Activated CD8-positive, alpha-beta memory T cell treated with anti-CD3 and anti-CD28 coated beads for 1 hour (primary cell): ENCODE data around the gene KCTD21.

Source experiments
- DNase-seq, 2 donors: peaks; one replicate each; pipeline ENCODE4 v3.0.0-alpha.2; 2020; ENCODE audit warnings: low read depth in 1 of 2; ENCODE audit errors: extremely low read depth in 1 of 2

KCTD21 gene

GRCh38 chr11:78202733-78203167, 14.3 kb upstream of the KCTD21 start:
- DNase-seq = peak in 1 of 2 donors; percentile 48

DNA sequence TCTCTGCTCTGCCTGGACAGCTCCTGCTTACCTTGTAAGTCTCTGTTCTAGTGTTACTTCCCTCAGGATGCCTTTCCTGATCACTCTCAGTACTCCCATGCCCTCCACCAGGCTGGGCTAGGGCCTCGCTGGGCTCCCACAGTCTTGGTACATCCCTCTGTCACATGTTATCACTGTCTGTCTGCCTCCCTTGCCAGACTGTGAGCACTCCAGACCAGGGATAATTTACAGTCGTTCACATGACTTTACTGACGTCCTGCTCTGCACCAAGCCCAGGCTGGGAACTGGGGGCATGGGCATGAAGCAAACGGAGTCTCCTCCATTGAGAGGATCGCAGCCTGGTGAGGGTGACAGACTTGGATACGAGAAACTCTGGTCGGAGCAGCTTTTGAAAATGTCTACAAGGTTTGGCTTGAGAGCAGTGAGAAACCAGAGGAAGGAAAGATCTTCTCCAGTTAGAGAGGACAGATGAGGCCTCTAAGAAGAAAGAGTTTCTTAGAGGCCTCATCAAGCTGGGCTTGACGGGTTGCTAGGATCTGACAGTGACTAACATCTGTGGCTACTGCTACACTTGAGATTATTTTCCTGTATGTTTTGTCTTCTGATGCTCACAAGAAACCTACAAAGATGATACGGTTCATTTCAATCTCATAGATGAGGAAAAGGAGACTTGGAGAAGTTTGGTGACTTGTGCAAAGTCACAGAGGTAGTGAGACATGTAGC, 12.8 kb upstream of the KCTD21 start:
- no peak for DNase-seq

GRCh38 chr11:78200553-78200952, 12.1 kb upstream of the KCTD21 start:
- no peak for DNase-seq

GRCh38 chr11:78200061-78200460, 11.6 kb upstream of the KCTD21 start:
- no peak for DNase-seq

DNA sequence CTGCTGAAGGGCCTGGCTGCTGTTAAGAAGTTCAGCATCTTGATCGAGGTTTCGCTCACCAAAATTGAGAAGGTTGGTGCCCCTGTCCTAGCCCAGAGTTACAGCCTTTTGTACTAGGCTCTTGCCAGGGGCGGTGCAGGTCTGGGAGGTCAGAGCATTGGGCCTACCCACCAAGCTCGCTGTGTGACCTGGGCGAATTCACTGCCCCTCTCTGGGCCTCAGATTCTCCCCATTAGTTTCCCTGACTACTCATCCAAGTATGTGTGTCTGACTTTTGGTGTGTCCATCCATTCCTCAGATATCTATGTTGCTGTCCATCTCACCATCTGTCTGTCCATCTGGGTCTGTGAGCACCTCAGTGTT, 11.2 kb upstream of the KCTD21 start:
- no peak for DNase-seq

DNA sequence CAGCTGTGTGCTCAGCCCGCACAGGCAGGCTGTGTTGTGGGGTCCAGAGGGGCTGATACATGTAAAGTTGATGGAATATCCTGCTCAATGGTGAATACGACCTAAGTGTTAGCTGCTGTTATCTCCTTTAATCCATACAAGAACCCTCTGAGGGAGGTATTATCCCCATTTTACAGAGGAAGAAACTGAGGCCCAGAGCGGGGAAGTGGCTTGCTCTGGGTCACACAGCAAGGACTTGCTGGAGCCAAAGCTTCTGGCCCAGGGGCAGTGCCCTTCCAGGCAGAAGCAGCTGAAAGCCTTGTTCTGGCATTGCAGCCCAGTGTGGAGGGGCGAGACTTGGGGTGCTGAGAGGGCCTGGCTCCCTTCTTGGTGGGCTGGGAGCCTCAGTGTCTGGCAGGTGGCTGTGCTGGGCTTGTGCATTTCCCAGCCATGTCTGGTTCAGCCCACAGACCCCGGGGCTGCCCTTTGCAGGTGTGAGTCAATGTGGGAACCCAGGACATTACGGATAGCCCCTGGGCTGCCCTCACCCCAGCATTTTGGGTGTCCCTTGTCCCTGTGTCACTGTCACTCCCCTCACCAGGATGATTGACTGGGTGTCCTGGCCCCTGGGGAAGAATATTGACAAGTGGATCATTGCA, 10.7 kb upstream of the KCTD21 start:
- DNase-seq = no peak

DNA sequence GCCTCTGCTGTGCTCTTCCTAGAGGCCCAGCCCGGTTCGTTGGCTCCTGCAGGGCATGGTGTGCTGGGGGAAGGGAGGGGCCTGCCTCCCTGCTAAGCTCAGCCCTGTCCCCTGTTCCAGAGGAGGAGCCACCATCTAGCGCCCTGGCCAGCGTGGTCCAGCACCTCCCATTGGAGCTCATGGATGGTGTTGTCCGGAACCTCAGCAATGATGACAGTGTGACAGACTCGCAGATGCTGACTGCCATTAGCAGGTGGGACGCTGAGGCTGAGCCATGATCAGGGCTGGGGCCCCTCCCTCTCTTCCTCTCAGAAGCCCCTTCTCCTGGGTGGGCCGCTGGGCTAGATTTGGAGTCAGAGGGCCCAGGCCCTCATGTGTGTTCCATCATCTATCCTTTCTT, 9.4 kb upstream of the KCTD21 start:
- no peak for DNase-seq

- no peak for DNase-seq
These were observed 8.2 kb upstream of the KCTD21 start for GRCh38 chr11:78196661-78197091.

DNA sequence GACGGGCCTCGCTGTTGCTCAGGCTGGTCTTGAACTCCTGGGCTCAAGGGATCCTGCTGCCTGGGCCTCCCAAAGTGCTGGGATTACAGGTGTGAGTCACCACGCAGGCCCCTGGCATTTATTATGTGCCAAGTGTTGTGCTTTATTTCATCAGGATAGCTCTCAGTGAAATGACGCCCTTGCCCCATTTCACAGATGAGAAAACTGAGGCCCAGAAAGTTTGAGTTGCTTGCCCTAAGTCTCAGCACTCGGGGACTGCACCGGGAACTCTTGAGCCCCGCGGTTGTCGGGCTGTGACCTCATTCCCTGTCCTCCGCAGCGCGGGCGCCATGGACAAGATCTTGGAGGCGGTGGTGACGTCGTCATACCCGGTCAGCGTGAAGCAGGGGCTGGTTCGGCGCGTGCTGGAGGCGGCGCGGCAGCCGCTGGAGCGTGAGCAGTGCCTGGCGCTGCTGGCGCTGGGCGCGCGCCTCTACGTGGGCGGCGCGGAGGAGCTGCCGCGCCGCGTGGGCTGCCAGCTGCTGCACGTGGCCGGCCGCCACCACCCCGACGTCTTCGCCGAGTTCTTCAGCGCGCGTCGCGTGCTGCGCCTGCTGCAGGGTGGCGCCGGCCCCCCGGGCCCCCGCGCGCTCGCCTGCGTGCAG, 7.6 kb upstream of the KCTD21 start:
- no peak for DNase-seq

DNA sequence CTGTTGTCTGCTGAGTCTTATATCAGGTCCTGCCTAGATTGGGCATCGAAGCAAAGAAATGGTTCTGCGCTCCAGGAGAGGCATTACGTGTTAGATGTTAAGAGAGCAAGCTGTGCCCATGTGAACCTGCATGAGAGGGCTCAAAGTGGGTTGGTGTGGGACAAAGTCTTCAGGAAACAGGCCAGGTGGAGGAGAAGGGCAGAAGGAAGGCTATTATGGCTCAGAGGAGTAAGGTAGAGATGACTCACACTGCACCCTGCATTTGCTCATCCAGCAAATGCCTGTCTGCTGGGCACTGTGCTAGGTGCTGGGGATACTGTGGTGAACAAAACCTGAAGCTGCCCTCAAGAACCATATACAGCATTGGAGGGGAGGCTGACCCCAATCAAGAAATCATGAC, 6.1 kb upstream of the KCTD21 start:
- DNase-seq = no peak

DNA sequence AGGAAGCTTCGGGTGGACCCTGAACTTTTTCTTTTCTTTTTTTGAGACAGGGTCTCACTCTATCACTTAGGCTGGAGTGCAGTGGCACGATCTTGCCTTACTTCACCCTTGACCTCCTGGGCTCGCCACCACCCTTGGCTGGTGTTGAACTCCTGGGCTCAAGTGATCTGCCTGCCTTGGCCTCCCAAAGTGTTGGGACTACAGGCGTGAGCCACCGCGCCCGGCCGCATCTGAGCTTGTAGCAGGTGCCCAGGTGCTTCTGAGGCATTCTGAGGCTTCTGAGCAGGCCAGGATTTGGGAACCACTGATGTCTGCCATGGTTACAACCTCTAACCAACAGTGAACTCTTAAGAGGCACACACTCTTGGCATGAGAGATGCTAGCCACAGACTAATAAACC, 5.4 kb upstream of the KCTD21 start:
- no peak for DNase-seq

GRCh38 chr11:78192911-78193351, 4.5 kb upstream of the KCTD21 start:
- no peak for DNase-seq

GRCh38 chr11:78192223-78192719, 3.8 kb upstream of the KCTD21 start:
- no peak for DNase-seq

DNA sequence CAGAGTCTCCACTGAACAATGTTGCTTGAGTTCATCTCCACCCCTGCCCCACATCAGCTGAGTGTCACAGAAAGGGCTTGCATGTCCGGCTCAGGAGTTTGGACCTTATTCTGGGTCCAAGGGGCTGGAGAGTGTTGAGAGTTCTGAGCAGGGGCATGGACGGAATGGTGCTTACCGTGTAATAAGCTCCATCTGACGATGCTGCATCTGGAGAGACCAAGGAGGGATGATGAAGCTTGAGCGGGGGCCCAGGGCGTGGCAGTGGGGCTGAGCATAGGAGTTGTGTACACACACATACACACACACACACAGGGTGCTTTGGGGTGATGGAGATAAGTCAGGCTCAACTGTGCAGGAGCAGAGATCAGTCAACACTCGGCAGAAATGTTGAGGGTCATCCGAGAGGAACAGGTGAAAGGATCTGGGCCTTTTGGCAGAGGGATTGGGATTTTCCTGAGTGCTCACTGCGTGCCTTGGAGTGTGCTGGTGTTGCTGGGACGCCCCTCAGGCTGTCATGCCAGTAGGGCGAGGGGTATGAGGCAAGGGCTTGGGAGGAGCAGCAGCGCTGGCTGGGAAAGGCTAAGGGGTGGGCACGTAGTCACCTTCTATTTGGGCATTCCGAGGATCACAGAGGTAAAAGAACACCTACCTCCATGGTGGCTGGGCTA, 2.6 kb upstream of the KCTD21 start:
- DNase-seq = no peak

DNA sequence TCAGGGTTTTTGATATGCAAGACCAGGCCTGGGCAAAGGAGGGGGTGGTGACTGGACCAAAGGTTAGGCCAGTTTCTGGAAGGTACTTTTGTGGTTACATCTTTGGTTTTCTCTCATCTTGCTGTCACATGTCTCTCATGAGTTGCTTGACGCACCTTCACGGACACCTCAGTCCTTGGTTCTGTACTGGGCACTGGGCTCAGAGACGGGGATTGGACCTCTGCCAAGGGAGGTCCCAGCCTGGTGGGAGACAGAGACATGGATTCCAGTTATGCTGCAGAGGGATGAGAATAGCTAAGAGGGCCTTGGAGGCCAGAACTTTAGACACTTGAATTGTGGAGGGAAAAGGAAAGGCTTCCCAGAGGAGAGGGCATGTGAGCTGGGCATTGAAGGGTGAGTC, 1.9 kb upstream of the KCTD21 start:
- DNase-seq = no peak

DNA sequence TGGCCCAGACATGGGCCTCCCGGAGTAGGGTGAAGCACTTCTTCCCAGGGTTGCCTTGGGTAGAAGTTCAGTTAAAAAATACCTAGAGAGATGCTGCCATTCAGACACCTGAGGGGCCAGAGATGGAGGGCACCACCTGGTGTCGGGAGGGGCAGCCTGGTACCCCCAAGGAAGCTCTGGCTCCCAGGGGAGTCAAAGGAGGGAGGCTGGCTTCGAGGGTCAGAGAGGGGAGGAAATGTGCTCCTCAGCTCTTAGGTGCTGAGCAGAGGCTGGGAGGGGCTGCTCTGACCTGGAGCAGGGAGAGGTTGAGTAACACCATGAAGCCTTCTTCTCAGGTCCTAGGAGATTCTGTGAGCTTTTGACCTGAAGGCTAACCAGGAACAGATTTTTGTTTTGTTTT, 1.4 kb upstream of the KCTD21 start:
- DNase-seq = no peak

DNA sequence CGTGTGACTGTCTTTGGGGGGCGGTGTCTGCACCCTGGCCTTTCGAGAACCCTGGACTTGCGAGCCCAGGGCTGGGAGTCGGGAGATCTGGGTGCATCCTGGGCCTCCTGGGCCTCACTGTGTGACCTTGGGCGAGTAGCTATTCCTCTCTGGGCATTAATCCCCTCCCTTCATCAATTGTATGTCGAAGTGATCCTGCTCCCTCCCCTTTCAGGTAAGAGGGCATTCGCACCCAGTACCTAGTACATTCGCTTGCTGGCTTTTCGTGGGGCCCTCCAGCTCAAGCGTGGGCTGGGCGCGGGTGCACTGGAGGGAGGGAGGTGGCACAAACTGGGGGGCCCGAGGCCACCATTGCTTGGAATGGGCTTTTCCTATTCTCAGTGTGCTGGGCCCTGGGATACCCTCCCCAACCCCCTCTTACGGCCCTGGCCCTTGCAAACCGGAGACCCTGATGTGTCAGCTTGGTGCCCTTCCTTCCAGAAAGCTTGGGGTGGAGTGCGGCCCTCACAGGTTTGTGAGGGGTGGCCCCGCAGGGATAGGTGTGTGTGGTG, 823 bp upstream of the KCTD21 start:
- DNase-seq = no peak

DNA sequence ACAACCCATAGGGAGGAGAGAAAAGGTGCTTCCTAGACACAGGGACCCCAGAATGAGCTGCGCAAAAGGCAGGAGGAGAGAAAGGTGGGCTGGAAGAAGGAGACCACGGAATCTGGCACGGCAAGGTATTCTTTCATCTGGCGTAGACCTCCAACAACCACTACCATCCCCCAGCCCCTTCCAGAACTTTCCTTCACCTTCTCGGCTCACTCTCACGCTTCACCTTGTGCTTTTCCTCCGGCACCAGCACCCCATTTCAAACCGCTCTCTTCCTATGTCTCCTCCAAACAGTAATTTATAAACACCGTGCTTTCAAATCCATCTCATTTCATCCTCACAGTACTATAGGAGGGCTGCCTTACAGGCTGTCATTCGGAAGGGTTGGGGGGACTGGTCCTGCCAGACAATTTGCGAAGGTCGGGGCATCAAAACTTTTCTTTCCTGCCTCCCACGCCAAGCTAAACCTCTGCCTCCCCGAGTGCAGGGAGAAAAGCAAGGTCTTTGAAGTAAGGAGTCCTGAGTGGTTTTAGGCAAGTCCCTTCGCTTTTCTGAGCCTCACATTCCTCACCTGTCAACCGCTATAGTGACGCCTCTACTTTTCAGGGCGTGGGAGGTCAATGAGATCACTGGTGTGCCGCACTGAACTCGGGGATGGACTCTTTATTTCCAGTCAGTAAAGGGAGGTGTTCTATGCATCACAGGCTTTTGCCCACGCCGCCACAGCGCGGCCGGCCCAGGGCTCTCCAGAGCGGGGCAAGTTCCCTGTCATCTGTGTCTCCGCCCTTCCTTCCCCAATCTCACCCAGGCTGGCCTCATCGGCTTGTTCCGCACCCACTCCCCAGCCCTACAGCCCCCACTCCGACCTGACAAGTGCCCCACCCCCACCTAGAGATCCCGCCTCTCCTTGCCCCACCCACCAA, 800 bp downstream of the KCTD21 start:
- DNase-seq = peak; percentile 36 to 62

- no peak for DNase-seq
These were observed 7.2 kb downstream of the KCTD21 start for GRCh38 chr11:78181185-78181584.

DNA sequence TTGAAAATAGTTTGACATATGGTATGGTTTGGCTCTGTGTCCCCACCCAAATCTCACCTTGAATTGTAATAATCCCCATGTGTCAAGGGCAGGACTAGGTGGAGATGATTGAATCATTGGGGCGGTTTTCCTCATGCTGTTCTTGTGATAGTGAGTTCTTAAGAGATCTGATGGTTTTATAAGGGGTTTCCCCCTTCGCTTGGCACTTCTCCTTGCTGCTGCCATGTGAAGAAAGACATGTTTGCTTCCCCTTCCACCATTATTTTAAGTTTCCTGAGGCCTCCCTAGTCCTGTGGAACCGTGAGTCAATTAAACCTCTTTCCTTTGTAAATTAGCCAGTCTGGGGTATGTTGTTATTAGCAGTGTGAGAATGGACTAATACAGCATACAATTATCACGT, 7.7 kb downstream of the KCTD21 start:
- no peak for DNase-seq
